Measurements from ENCODE around the gene RAC2.
"Not testable (repeated sequence)": the region's sequence is repeated elsewhere in the genome, so short reads cannot be mapped to it uniquely, and the experiment has no call there.

The RAC2 gene

GRCh38 chr22:37235897-37236607 lies 8.0 kb downstream of the RAC2 start:
- no peak for DNase-seq (ENCODE audit: low read depth in 2 of 2, low spot score in 1 of 2)

GRCh38 chr22:37234736-37235711 lies 9.0 kb downstream of the RAC2 start:
- DNase-seq (ENCODE audit: low read depth in 2 of 2, low spot score in 1 of 2) = no peak

- no peak for DNase-seq (ENCODE audit: low read depth in 2 of 2, low spot score in 1 of 2)
These were observed 10.1 kb downstream of the RAC2 start for GRCh38 chr22:37233751-37234631.

GRCh38 chr22:37233371-37233750 lies 10.7 kb downstream of the RAC2 start:
- DNase-seq (ENCODE audit: low read depth in 2 of 2, low spot score in 1 of 2) = not testable (repeated sequence)

DNA sequence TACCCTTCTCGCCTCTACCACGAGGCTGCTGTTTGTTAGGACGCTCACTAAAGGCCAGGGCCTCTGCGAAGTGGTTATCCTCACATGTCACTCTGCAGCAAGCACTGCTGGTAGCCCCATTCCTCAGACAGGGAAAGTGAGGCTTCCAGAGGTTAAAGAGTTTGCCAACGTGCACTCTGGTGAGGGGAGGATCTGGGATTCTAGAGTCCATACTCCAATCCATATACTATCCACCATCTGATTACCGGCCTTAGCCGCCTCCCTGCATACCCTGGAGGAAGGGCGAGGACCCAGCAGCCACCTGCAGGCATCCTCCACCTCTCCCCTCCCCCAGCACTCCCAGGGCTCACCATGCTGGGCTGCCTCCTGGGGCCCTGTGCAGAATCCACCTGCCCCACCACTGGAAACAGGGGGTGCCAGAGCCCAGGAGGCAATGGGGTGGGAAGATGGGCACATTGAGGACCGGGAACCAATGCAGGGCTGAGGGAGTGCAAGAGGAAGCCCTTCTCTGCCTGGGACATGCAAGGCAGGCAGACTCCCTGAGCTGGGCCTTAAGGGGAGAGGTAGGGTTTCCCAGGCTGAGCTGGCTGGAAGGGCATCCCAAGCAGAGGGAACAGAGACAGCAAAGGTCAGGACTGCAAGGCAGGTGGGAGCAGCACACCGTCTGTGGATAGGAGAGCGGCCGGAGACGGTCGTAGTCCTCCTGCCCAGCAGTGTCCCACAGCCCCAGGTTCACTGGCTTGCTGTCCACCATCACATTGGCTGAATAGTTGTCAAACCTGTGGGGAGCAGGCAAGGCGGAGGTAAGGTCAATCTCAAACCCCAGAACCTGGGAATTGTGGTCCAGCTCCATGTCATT lies 11.7 kb downstream of the RAC2 start:
- DNase-seq (ENCODE audit: low read depth in 2 of 2, low spot score in 1 of 2) = no peak

- DNase-seq (ENCODE audit: low read depth in 2 of 2, low spot score in 1 of 2) = no peak
These were observed 12.5 kb downstream of the RAC2 start for GRCh38 chr22:37231406-37232139.

DNA sequence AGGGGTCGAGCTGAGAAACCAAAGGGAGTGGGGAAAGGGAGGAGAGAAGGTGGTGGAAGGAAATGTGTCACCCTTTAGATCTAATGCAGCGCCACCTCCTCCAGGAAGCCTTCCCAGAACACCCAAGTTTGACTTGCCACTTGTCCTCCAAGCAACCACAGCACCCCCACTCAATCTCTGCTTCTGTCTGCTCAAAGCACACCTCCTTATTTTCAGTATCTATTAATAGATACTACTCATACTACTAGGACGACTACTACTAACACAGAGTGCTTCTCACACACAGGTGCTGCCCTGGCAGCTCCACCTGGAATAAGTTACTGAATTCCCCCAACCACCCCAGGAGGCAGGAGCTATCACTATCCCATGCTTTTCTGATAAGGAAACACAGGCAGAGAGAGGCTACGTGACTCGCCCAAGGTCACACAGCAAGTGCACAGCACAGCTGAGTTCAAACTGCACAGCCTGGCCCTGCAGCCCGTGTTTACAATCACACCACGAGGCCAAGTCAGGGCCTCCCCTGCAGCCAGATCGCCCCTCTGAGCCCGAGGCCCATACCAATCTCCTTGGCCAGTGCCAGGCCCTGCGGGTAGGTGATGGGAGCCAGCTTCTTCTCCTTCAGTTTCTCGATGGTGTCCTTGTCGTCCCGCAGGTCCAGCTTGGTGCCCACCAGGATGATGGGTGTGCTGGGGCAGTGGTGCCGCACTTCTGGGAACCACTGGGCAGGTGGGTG lies 13.2 kb downstream of the RAC2 start:
- DNase-seq (ENCODE audit: low read depth in 2 of 2, low spot score in 1 of 2) = no peak

DNA sequence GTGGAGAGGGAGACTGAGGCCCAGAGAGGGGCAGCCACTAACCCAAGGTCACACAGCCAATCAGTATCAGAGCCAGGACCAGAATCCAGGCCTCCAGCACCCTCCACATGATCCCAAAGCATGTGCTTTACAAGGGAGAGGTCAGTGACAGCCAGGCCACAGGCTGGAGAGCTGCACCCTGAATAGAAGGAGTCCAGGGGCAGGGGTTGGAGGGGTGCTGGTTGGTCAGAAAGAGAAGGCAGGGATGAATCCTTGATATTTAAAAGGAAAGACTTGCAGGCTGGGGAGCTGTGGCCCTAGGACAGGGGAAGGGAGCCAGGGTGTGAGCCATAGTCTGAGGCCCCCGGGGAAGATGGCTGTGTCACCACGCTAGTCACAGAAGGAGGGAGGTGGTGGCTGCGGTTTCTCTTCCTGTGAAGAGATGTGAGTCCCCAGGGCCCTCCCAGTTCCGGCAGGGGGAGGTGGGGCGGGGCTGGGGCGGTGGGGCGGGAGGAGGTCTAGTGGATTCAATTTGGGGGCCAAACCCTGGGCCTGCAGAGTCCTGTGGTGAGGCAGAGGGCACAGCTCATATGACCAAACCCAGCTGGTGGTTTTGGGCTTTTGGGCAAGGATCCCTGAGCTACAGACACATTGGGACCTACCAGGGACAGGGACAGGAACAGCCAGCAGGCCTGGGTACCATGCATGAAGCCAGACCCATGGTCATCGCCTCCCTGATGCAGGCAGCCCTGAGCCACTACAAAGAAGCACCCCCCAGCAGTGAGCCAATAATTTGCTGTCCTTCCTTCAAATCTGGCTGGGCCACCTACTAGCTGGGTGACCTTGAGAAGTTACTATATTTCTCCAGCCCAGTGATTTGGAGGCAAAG lies 14.0 kb downstream of the RAC2 start:
- DNase-seq (ENCODE audit: low read depth in 2 of 2, low spot score in 1 of 2) = peak; percentile 74 to 85

DNA sequence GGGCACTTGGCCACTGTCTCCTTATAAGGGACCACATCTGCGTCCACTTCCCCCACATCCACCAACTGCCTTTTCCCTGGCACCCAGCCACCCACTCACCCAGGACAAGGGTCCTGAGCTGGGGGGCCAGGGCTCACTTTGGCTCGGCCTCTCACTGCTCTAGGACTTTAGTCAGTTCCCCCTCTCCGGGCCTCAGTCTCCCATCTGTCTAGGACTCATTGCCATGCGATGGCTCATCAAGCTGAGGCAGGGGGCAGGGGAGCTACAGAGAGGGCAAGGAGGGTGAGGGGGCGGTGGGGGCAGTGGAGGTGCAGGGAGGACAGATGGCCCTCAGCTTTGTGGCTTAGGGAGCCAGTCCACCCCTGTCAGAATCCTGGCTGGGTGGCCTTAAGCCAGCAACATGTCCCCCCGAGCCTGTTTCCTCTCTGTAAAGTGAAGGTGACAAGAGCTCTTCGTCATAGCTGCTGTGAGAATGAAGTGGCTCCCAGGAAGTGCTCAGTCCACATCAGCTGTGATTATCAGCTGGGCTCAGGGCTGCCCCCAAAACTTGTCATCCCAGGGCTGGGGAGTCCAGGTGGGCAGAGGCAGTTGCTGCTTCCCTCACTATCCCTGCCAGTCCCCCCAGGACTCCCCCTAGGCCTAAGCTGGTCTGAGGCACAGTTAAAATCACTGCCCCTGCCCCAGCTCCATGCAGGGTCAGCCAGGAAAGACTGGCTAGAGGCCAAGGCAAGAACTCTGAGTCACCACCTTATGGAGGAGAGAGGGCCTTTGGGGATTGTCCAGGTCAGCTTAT lies 14.9 kb downstream of the RAC2 start:
- no peak for DNase-seq (ENCODE audit: low read depth in 2 of 2, low spot score in 1 of 2)

- DNase-seq (ENCODE audit: low read depth in 2 of 2, low spot score in 1 of 2) = no peak
These were observed 15.7 kb downstream of the RAC2 start for GRCh38 chr22:37228106-37229011.

GRCh38 chr22:37226514-37226913 lies 17.6 kb downstream of the RAC2 start:
- no peak for DNase-seq (ENCODE audit: low read depth in 2 of 2, low spot score in 1 of 2)

DNA sequence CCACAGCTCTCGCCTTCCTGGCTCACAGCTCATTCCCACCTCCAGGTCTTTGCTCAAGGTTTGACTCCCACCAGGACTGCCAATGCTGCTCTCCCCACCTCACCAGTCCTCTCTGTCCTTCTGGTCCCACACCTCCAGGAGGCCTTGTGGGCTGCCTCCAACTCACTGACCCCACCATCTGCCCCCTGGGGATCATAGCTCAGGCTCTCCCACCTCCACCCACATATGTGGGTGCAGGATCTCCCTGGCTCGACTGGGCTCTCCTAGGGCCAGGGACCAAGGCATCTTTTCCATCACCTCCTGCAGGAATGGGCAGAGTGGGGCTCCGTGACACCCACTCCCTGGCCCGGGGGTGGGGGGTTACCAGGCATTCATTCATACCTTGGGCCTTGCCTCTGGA lies 18.0 kb downstream of the RAC2 start:
- DNase-seq (ENCODE audit: low read depth in 2 of 2, low spot score in 1 of 2) = no peak

- DNase-seq (ENCODE audit: low read depth in 2 of 2, low spot score in 1 of 2) = no peak
These were observed 18.6 kb downstream of the RAC2 start for GRCh38 chr22:37225481-37225880.

GRCh38 chr22:37224757-37225420 lies 19.2 kb downstream of the RAC2 start:
- DNase-seq (ENCODE audit: low read depth in 2 of 2, low spot score in 1 of 2) = no peak

- DNase-seq (ENCODE audit: low read depth in 2 of 2, low spot score in 1 of 2) = no peak
These were observed 20.0 kb downstream of the RAC2 start for GRCh38 chr22:37223965-37224551.
